NCI-H2081 (cell line): ENCODE data around the gene YY1AP1.
"Not testable (repeated sequence)": the region's sequence is repeated elsewhere in the genome, so short reads cannot be mapped to it uniquely, and the experiment has no call there.

Experiments
- DNase-seq, 2 experiments: peaks; one replicate each; lab custom pipeline; 2025; lab: John Stamatoyannopoulos, UW

Gene YY1AP1

DNA sequence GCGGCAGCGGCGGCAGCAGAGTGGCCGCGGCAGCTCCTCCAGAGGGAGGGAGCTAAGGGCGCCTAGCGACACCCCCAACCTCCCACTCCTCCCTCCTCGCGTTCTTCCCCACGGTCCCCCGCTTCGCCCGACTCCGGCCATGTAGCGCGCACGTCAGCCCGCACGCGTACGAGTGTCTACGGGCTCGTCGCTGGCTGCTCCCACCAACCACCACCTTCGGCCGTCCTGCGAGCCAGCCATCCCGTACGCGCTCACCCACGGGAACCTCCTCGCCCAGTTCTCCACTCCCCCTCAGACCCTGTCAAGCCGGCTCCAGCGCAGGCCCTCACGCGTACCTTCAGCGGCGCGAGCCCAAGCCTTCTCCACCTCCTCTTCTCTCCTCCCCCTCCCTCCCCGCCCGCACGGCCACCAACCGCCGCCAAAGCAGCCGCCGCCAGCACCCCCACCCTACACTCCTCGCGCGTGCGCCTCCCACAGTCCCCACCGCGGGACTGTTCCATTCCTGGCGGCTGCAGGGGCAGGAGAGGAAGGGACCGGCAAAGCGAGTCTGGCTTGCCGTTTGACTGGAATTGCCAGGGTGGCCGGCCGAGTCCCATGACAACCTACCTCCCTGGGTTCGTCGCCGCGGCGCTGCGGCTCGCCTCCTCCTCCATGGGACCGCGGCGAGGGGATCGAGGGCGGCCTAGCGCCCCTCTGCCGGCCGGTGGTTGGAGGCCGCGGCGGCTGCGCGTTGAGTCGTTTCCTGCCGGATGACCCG, at the start of gene YY1AP1:
YY1AP1 (minus strand) TSS at position 451 of the 757 bp plus-strand sequence. CDS start 8,338 bp downstream, outside the sequence.
- DNase-seq = peak; percentile 95

DNA sequence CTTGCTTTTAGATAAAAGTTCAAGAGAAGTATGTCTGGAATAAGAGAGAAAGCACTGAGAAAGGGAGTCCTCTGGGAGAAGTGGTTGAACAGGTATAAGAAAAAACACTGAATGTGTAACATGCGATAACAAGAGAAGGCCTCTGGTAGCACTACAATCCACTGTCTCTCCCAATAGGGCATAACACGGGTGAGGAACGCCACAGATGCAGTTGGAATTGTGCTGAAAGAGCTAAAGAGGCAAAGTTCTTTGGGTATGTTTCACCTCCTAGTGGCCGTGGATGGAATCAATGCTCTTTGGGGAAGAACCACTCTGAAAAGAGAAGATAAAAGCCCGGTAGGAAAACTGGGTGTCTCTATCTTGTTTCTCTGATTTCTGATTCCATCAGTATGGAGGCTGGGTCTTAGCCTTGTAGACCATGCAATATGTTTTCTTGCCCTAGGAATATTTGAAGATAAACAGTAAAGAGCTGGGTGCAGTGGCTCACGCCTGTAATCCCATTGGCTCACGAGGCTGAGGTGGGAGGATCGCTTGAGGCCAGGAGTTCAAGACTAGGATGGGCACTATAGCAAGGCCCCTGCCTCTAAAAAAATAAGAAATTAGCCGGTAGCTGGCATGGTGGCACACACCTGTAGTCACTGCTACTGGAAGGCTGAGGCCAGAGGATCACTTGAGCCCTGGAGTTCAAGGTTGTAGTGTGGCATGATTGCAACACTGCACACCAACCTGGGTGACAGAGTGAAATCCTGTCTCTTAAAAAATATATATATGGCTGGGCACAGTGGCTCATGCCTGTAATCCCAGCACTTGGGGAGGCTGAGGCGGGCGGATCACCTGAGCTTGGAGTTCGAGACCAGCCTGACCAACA, 40.7 kb upstream of the YY1AP1 start:
- peak; percentile 46 to 63 for DNase-seq

DNA sequence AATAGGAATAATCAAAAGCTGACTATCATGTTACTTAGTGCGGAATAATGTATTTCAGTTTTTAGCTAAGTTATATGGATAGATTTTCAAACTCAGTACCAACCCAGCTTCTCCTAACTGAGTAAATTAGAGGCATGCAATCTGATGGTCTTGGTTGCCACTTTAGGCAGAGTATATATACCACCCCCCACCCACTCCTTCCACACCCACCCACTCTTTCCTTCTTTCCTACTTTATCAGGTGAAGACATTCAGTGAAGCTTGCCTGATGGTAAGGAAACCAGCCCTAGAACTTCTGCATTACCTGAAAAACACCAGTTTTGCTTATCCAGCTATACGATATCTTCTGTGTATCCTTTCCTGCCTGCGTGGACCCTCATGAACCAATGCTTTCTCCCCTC, 36.6 kb upstream of the YY1AP1 start:
- DNase-seq = no peak

- DNase-seq = no peak
These were observed 31.1 kb upstream of the YY1AP1 start for GRCh38 chr1:155719703-155720102.

GRCh38 chr1:155718524-155719115, 30.0 kb upstream of the YY1AP1 start:
- DNase-seq = not testable (repeated sequence)

DNA sequence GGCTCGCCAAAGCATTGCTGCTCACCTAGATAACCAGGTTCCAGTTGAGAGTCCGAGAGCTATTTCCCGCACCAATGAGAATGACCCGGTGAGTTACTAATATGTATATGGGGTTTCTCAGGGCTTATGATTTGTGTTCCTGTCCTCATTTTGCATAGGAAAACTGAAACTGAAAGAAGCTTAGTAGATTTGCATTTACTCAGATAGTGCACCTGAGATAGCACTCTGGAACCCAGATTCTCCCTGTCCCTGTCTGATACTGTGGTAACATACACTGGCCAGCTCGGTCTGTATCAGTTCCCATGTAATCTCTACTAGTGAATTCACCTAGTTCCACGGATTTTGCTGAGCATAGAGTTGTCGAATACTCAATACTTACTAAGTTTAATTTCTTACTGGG, 28.5 kb upstream of the YY1AP1 start:
- no peak for DNase-seq

DNA sequence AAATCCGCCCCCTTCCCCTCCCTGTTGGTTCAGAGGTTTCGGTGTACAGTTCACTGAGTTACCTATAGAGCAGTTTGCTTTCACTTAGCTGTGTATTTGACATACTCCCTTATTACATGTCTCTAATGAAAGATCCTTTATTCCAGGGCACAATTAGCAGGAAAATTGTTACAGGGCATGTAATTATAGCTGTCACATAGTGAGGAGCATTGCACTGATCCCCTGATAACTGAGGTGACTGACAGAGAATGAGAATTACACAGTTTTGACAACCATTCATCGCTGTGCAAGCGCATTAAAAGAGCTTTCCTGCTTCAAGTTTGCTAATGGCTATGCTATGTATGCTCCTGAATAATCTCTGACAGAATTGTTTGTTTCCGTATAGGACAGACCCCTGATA, 27.2 kb upstream of the YY1AP1 start:
- peak; percentile 5 to 69 for DNase-seq

- DNase-seq = not testable (repeated sequence)
These were observed 26.5 kb upstream of the YY1AP1 start for GRCh38 chr1:155715056-155715455.

DNA sequence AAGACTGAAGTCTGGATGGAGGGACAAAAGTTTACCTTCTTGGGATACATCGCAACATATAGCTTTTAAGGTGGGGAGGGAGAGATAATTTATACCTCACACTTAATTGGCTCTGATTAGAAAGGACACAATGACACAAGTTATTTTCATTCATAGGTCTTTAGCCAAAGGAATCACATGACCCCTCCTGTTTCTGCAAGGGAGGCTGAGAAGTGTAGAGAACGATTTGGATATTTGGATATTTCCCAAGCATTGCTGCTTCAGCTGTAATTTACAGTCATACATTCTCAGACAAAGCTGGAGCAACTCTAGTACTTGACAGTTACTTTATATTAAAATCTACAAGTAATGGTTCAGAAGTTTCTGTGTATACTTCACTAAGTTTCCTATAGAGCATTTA, 24.5 kb upstream of the YY1AP1 start:
- DNase-seq = no peak

DNA sequence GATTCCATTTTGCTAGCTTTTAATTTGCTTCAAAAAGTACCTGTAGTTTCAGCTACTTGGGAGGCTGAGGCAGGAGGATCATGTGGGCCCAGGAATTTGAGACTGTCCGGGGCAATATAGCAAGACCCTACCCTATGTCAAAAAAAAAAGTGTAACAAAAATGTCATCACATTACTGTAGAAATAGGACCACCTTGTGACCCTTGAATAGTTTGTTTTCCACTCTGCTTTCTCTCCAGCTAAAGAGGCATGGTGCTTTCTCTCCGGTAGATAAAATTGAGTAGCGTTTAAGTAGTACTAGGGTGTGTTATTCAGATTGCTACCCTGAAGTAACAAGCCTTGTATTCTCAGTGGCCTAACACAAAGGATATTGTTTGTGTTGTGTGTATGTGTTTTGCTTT, 24.1 kb upstream of the YY1AP1 start:
- not testable (repeated sequence) for DNase-seq

GRCh38 chr1:155711457-155711856, 22.9 kb upstream of the YY1AP1 start:
- DNase-seq = not testable (repeated sequence)

DNA sequence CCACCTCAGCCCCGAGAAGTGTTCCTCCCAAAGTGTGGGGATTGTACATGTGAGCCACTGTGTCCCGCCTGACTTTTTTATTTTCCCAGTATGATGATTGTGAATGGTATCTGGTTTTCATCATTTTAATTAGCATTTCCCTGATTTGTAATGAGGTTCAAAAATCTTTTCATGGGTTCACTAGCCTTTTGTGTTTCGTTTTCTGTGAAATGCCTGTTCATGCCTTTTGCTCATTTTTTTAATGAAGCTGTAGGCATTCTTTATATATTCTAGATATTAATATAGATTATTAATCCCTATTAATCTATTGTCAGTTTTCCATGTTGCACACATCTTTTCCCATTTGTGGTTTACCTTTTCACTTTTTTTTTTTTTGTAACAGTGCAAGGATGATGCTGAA, 20.8 kb upstream of the YY1AP1 start:
- no peak for DNase-seq

- DNase-seq = no peak
These were observed 17.6 kb upstream of the YY1AP1 start for GRCh38 chr1:155706139-155706538.

GRCh38 chr1:155704414-155704813, 15.8 kb upstream of the YY1AP1 start:
- not testable (repeated sequence) for DNase-seq

DNA sequence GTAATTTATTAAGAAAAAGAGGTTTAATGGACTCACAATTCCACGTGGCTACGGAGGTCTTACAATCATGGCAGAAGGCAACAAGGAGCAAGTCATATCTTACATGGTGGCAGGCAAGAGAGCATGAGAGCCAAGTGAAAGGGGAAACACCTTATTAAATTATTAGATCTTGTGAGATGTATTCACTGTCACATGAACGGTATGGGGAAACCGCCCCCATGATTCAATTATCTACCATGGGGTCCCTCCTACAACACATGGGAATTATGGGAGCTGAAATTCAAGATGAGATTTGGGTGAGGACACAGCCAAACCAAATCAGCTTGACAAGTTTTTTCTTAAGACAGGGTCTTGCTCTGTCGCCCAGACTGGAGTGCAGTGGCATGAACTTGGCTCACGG, 14.6 kb upstream of the YY1AP1 start:
- no peak for DNase-seq

DNA sequence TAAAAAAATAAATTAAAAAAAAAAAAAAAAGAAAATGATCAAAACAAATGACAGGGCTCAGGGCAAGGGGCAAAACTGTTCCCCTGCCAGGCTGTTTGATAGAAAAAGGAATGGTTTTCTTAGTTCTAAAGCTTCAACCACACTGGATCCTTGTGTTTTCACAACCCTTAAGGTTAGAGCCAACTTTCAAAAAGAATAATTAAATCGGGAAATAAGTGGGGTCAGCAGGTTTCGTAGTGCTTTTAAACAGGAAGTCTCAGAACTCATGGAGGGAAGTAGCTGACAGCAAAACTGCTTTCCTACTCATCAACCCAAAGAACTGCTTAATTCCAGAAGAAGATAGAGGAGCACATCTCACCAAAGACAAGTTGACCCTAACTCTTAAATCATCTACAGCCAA, 13.1 kb upstream of the YY1AP1 start:
- not testable (repeated sequence) for DNase-seq

GRCh38 chr1:155699062-155699461, 10.5 kb upstream of the YY1AP1 start:
- not testable (repeated sequence) for DNase-seq

DNA sequence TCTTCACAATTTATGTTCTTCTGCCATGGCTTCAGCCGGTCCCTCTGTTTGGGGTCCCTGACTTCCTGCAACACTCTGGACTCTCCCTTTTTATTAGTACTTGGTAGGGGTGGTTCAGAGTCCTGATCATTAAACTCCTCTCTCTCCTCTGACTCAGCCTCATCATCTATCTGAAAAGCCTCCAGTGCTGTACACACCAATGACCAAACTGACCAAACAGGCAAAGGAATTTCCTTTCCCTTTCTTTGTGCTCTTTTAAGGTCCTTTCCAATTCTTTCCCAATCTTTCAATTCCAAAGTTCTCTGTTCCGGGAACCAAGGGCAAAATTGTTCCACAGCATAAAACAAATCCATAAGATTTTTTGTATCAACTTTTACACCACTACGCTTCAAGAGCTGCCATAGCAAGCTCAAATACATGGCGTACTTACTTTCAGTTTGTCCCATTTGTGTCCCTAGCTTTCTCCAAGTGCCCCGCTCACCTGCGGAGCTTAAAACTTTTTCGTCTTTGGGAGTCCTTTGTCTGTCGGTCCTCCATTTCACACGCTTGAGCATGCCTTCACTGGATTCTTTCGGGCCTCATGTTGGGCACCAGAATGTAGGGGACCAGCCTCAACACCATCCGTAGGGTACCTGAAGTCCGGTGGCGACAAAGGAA, 9.9 kb upstream of the YY1AP1 start:
- no peak for DNase-seq

GRCh38 chr1:155697616-155698015, 9.0 kb upstream of the YY1AP1 start:
- not testable (repeated sequence) for DNase-seq

- no peak for DNase-seq
These were observed 8.5 kb upstream of the YY1AP1 start for GRCh38 chr1:155697046-155697445.

DNA sequence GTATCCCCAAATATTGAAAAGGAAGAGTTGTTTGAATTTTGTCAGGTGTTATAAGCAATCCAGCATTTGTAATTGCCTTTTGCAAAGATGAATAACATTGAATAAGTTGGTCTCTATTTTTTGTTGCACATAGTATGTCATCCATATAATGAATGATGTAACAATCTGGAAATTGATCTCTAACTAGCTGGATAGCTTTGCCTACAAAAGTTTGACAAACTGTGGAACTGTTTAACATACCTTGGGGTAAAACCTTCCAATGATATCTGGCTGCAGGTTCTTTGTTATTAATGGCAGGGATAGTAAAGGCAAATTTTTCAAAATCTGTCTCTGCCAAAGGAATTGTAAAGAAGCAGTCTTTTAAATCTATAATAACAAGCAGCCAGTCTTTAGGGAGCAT, 8.0 kb upstream of the YY1AP1 start:
- DNase-seq = no peak

- no peak for DNase-seq
These were observed 7.0 kb upstream of the YY1AP1 start for GRCh38 chr1:155695608-155696007.
